Measurements from ENCODE around the gene CNTN1.

Gene CNTN1

GRCh38 chr12:40874868-40875267 is 182.6 kb downstream of the CNTN1 start:
- Histone ChIP-seq H3K9ac (ENCODE audit: low read depth in 1 of 2, low read length in 2 of 2) (no peak overlapping the region), H3K9me3 (ENCODE audit: control insufficient read depth in 2 of 2, low read length in 2 of 2) (no peaks in the 10 kb centered on the region), H3K4me3 (ENCODE audit: low read length in 2 of 2) (no peak overlapping the region), H3K27me3 (ENCODE audit: control insufficient read depth in 2 of 2, insufficient read depth in 2 of 2, low read length in 2 of 2) (no peaks in the 10 kb centered on the region), H3K36me3 (ENCODE audit: control insufficient read depth in 2 of 2, insufficient read depth in 2 of 2, low read length in 2 of 2) (no peaks in the 10 kb centered on the region), H3K4me1 (ENCODE audit: control insufficient read depth in 2 of 2, insufficient read depth in 2 of 2, low read length in 2 of 2) (no peaks in the 10 kb centered on the region), H3K27ac (ENCODE audit: low read depth in 2 of 2, low read length in 2 of 2) (no peak overlapping the region)

- no peak overlapping the region for H3K4me3 ChIP-seq (ENCODE audit: low read length in 2 of 2)
- no peaks in the 10 kb centered on the region for H3K27me3 ChIP-seq (ENCODE audit: control insufficient read depth in 2 of 2, insufficient read depth in 2 of 2, low read length in 2 of 2)
- H3K27ac ChIP-seq (ENCODE audit: low read depth in 2 of 2, low read length in 2 of 2) = no peak overlapping the region
- H3K36me3 ChIP-seq (ENCODE audit: control insufficient read depth in 2 of 2, insufficient read depth in 2 of 2, low read length in 2 of 2) = no peaks in the 10 kb centered on the region
- H3K9me3 ChIP-seq (ENCODE audit: control insufficient read depth in 2 of 2, low read length in 2 of 2) = no peaks in the 10 kb centered on the region
- no peak overlapping the region for H3K9ac ChIP-seq (ENCODE audit: low read depth in 1 of 2, low read length in 2 of 2)
- no peaks in the 10 kb centered on the region for H3K4me1 ChIP-seq (ENCODE audit: control insufficient read depth in 2 of 2, insufficient read depth in 2 of 2, low read length in 2 of 2)
Observed at GRCh38 chr12:40889329-40889728, 197.1 kb downstream of the CNTN1 start.

- Histone ChIP-seq H3K9ac (ENCODE audit: low read depth in 1 of 2, low read length in 2 of 2) (no peak overlapping the region), H3K9me3 (ENCODE audit: control insufficient read depth in 2 of 2, low read length in 2 of 2) (no peaks in the 10 kb centered on the region), H3K27me3 (ENCODE audit: control insufficient read depth in 2 of 2, insufficient read depth in 2 of 2, low read length in 2 of 2) (no peaks in the 10 kb centered on the region), H3K4me3 (ENCODE audit: low read length in 2 of 2) (no peak overlapping the region), H3K27ac (ENCODE audit: low read depth in 2 of 2, low read length in 2 of 2) (no peak overlapping the region), H3K4me1 (ENCODE audit: control insufficient read depth in 2 of 2, insufficient read depth in 2 of 2, low read length in 2 of 2) (no peaks in the 10 kb centered on the region), H3K36me3 (ENCODE audit: control insufficient read depth in 2 of 2, insufficient read depth in 2 of 2, low read length in 2 of 2) (no peaks in the 10 kb centered on the region)
Observed at GRCh38 chr12:40892528-40892927, 200.3 kb downstream of the CNTN1 start.

- Histone ChIP-seq H3K27me3 (ENCODE audit: control insufficient read depth in 2 of 2, insufficient read depth in 2 of 2, low read length in 2 of 2) (no peaks in the 10 kb centered on the region), H3K27ac (ENCODE audit: low read depth in 2 of 2, low read length in 2 of 2) (no peak overlapping the region), H3K36me3 (ENCODE audit: control insufficient read depth in 2 of 2, insufficient read depth in 2 of 2, low read length in 2 of 2) (no peaks in the 10 kb centered on the region), H3K4me3 (ENCODE audit: low read length in 2 of 2) (no peak overlapping the region), H3K9me3 (ENCODE audit: control insufficient read depth in 2 of 2, low read length in 2 of 2) (no peaks in the 10 kb centered on the region), H3K9ac (ENCODE audit: low read depth in 1 of 2, low read length in 2 of 2) (no peak overlapping the region), H3K4me1 (ENCODE audit: control insufficient read depth in 2 of 2, insufficient read depth in 2 of 2, low read length in 2 of 2) (no peaks in the 10 kb centered on the region)
Observed at GRCh38 chr12:40898505-40898904, 206.3 kb downstream of the CNTN1 start.

GRCh38 chr12:40903040-40903439 is 210.8 kb downstream of the CNTN1 start:
- H3K27me3 ChIP-seq (ENCODE audit: control insufficient read depth in 2 of 2, insufficient read depth in 2 of 2, low read length in 2 of 2) = no peaks in the 10 kb centered on the region
- no peaks in the 10 kb centered on the region for H3K4me1 ChIP-seq (ENCODE audit: control insufficient read depth in 2 of 2, insufficient read depth in 2 of 2, low read length in 2 of 2)
- H3K9ac ChIP-seq (ENCODE audit: low read depth in 1 of 2, low read length in 2 of 2) = no peak overlapping the region
- H3K36me3 ChIP-seq (ENCODE audit: control insufficient read depth in 2 of 2, insufficient read depth in 2 of 2, low read length in 2 of 2) = no peaks in the 10 kb centered on the region
- no peaks in the 10 kb centered on the region for H3K9me3 ChIP-seq (ENCODE audit: control insufficient read depth in 2 of 2, low read length in 2 of 2)
- no peak overlapping the region for H3K27ac ChIP-seq (ENCODE audit: low read depth in 2 of 2, low read length in 2 of 2)
- no peak overlapping the region for H3K4me3 ChIP-seq (ENCODE audit: low read length in 2 of 2)

- H3K27ac ChIP-seq (ENCODE audit: low read depth in 2 of 2, low read length in 2 of 2) = no peak overlapping the region
- H3K27me3 ChIP-seq (ENCODE audit: control insufficient read depth in 2 of 2, insufficient read depth in 2 of 2, low read length in 2 of 2) = no peaks in the 10 kb centered on the region
- H3K9ac ChIP-seq (ENCODE audit: low read depth in 1 of 2, low read length in 2 of 2) = no peak overlapping the region
- H3K9me3 ChIP-seq (ENCODE audit: control insufficient read depth in 2 of 2, low read length in 2 of 2) = no peaks in the 10 kb centered on the region
- H3K36me3 ChIP-seq (ENCODE audit: control insufficient read depth in 2 of 2, insufficient read depth in 2 of 2, low read length in 2 of 2) = no peaks in the 10 kb centered on the region
- H3K4me1 ChIP-seq (ENCODE audit: control insufficient read depth in 2 of 2, insufficient read depth in 2 of 2, low read length in 2 of 2) = no peaks in the 10 kb centered on the region
- H3K4me3 ChIP-seq (ENCODE audit: low read length in 2 of 2) = no peak overlapping the region
Observed at GRCh38 chr12:40907115-40907527, 214.9 kb downstream of the CNTN1 start.

- Histone ChIP-seq H3K9me3 (ENCODE audit: control insufficient read depth in 2 of 2, low read length in 2 of 2) (no peaks in the 10 kb centered on the region), H3K4me3 (ENCODE audit: low read length in 2 of 2) (no peak overlapping the region), H3K4me1 (ENCODE audit: control insufficient read depth in 2 of 2, insufficient read depth in 2 of 2, low read length in 2 of 2) (no peaks in the 10 kb centered on the region), H3K27me3 (ENCODE audit: control insufficient read depth in 2 of 2, insufficient read depth in 2 of 2, low read length in 2 of 2) (no peaks in the 10 kb centered on the region), H3K36me3 (ENCODE audit: control insufficient read depth in 2 of 2, insufficient read depth in 2 of 2, low read length in 2 of 2) (no peaks in the 10 kb centered on the region), H3K27ac (ENCODE audit: low read depth in 2 of 2, low read length in 2 of 2) (no peak overlapping the region), H3K9ac (ENCODE audit: low read depth in 1 of 2, low read length in 2 of 2) (no peak overlapping the region)
Observed at GRCh38 chr12:40911676-40912075, 219.4 kb downstream of the CNTN1 start.

- H3K9ac ChIP-seq (ENCODE audit: low read depth in 1 of 2, low read length in 2 of 2) = no peak overlapping the region
- no peak overlapping the region for H3K27ac ChIP-seq (ENCODE audit: low read depth in 2 of 2, low read length in 2 of 2)
- no peaks in the 10 kb centered on the region for H3K36me3 ChIP-seq (ENCODE audit: control insufficient read depth in 2 of 2, insufficient read depth in 2 of 2, low read length in 2 of 2)
- H3K4me1 ChIP-seq (ENCODE audit: control insufficient read depth in 2 of 2, insufficient read depth in 2 of 2, low read length in 2 of 2) = no peaks in the 10 kb centered on the region
- H3K27me3 ChIP-seq (ENCODE audit: control insufficient read depth in 2 of 2, insufficient read depth in 2 of 2, low read length in 2 of 2) = no peaks in the 10 kb centered on the region
- H3K9me3 ChIP-seq (ENCODE audit: control insufficient read depth in 2 of 2, low read length in 2 of 2) = no peaks in the 10 kb centered on the region
- H3K4me3 ChIP-seq (ENCODE audit: low read length in 2 of 2) = no peak overlapping the region
Observed at GRCh38 chr12:40915172-40915571, 222.9 kb downstream of the CNTN1 start.

- Histone ChIP-seq H3K4me3 (ENCODE audit: low read length in 2 of 2) (no peak overlapping the region), H3K4me1 (ENCODE audit: control insufficient read depth in 2 of 2, insufficient read depth in 2 of 2, low read length in 2 of 2) (no peaks in the 10 kb centered on the region), H3K27me3 (ENCODE audit: control insufficient read depth in 2 of 2, insufficient read depth in 2 of 2, low read length in 2 of 2) (no peaks in the 10 kb centered on the region), H3K27ac (ENCODE audit: low read depth in 2 of 2, low read length in 2 of 2) (no peak overlapping the region), H3K9ac (ENCODE audit: low read depth in 1 of 2, low read length in 2 of 2) (no peak overlapping the region), H3K36me3 (ENCODE audit: control insufficient read depth in 2 of 2, insufficient read depth in 2 of 2, low read length in 2 of 2) (no peaks in the 10 kb centered on the region), H3K9me3 (ENCODE audit: control insufficient read depth in 2 of 2, low read length in 2 of 2) (no peaks in the 10 kb centered on the region)
Observed at GRCh38 chr12:40917561-40917960, 225.3 kb downstream of the CNTN1 start.

- H3K9me3 ChIP-seq (ENCODE audit: control insufficient read depth in 2 of 2, low read length in 2 of 2) = no peaks in the 10 kb centered on the region
- no peaks in the 10 kb centered on the region for H3K4me1 ChIP-seq (ENCODE audit: control insufficient read depth in 2 of 2, insufficient read depth in 2 of 2, low read length in 2 of 2)
- no peaks in the 10 kb centered on the region for H3K27me3 ChIP-seq (ENCODE audit: control insufficient read depth in 2 of 2, insufficient read depth in 2 of 2, low read length in 2 of 2)
- no peaks in the 10 kb centered on the region for H3K36me3 ChIP-seq (ENCODE audit: control insufficient read depth in 2 of 2, insufficient read depth in 2 of 2, low read length in 2 of 2)
- H3K9ac ChIP-seq (ENCODE audit: low read depth in 1 of 2, low read length in 2 of 2) = no peak overlapping the region
- no peak overlapping the region for H3K4me3 ChIP-seq (ENCODE audit: low read length in 2 of 2)
- no peak overlapping the region for H3K27ac ChIP-seq (ENCODE audit: low read depth in 2 of 2, low read length in 2 of 2)
Observed at GRCh38 chr12:40921563-40922163, 229.4 kb downstream of the CNTN1 start.

- H3K36me3 ChIP-seq (ENCODE audit: control insufficient read depth in 2 of 2, insufficient read depth in 2 of 2, low read length in 2 of 2) = no peaks in the 10 kb centered on the region
- H3K27me3 ChIP-seq (ENCODE audit: control insufficient read depth in 2 of 2, insufficient read depth in 2 of 2, low read length in 2 of 2) = no peaks in the 10 kb centered on the region
- no peak overlapping the region for H3K27ac ChIP-seq (ENCODE audit: low read depth in 2 of 2, low read length in 2 of 2)
- no peaks in the 10 kb centered on the region for H3K4me1 ChIP-seq (ENCODE audit: control insufficient read depth in 2 of 2, insufficient read depth in 2 of 2, low read length in 2 of 2)
- H3K9ac ChIP-seq (ENCODE audit: low read depth in 1 of 2, low read length in 2 of 2) = no peak overlapping the region
- H3K4me3 ChIP-seq (ENCODE audit: low read length in 2 of 2) = no peak overlapping the region
- no peaks in the 10 kb centered on the region for H3K9me3 ChIP-seq (ENCODE audit: control insufficient read depth in 2 of 2, low read length in 2 of 2)
Observed at GRCh38 chr12:40937891-40938290, 245.7 kb downstream of the CNTN1 start.
